ENCODE data around the gene METTL2B. TPM values are rescaled to one million over a fixed set of nuclear protein-coding genes. Genes with fewer than 3 reads are reported as not detected.

METTL2B gene
- total and polyA plus RNA-seq, 2 donors (not counting 3 experiments of a cell fraction or from before 2014, with no cell fraction given), result 15.9 to 30.0 TPM

DNA sequence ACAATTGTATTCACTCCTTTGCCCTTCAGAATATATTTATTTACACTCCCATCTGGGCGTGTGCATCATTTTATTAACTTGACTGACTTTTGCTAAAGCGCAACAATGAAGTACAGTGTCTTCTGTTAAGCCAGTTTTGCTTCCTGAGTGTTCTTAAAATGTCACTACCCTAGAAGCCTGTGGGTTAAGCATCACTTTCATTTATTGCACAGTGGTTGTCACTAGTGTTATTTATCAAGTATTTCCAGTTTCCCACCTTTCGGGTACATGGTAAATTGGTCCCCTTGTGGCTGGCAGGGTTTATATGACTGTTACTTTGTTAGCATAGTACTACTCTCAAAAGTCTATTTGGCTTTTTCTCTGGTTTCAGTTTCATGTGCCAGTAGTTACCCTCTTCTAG is 17.6 kb upstream of the METTL2B start:
- H4K20me1 ChIP-seq (replicated peaks; ENCODE audit: control insufficient read depth, extremely low read depth, insufficient read depth, low read length), result no peaks in the 10 kb centered on the region
- no peak for TF ChIP-seq FOS (IDR thresholded peaks at IDR 0.05; ENCODE audit: borderline replicate concordance, insufficient read depth, low read length)
- no peak for TF ChIP-seq MYC (IDR thresholded peaks at IDR 0.05; ENCODE audit: low read depth, low read length)
- no peak for TF ChIP-seq POLR2AphosphoS5 (IDR thresholded peaks at IDR 0.05; ENCODE audit: insufficient read depth, low read depth, low read length)
- TF ChIP-seq GATA2 (IDR thresholded peaks at IDR 0.05; ENCODE audit: insufficient read depth, insufficient read length, low read depth, low read length), result no peak
- TF ChIP-seq, protein P1, sequence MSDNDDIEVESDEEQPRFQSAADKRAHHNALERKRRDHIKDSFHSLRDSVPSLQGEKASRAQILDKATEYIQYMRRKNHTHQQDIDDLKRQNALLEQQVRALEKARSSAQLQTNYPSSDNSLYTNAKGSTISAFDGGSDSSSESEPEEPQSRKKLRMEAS (IDR thresholded peaks at IDR 0.05; ENCODE audit: insufficient read depth, insufficient read length), result no peak
- TF ChIP-seq POLR2A (IDR thresholded peaks at IDR 0.05; ENCODE audit: low read depth, low read length), result no peak
- TF ChIP-seq, protein P2, sequence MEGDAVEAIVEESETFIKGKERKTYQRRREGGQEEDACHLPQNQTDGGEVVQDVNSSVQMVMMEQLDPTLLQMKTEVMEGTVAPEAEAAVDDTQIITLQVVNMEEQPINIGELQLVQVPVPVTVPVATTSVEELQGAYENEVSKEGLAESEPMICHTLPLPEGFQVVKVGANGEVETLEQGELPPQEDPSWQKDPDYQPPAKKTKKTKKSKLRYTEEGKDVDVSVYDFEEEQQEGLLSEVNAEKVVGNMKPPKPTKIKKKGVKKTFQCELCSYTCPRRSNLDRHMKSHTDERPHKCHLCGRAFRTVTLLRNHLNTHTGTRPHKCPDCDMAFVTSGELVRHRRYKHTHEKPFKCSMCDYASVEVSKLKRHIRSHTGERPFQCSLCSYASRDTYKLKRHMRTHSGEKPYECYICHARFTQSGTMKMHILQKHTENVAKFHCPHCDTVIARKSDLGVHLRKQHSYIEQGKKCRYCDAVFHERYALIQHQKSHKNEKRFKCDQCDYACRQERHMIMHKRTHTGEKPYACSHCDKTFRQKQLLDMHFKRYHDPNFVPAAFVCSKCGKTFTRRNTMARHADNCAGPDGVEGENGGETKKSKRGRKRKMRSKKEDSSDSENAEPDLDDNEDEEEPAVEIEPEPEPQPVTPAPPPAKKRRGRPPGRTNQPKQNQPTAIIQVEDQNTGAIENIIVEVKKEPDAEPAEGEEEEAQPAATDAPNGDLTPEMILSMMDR (IDR thresholded peaks at IDR 0.05; ENCODE audit: extremely low read depth in 1 of 2, insufficient read depth in 1 of 2, low read depth in 1 of 2, low read length in 2 of 2), result no peak
- TF ChIP-seq JUN (IDR thresholded peaks at IDR 0.05; ENCODE audit: borderline replicate concordance, insufficient read depth, insufficient read length, low read depth), result no peak
- TF ChIP-seq EZH2 (IDR thresholded peaks at IDR 0.05; ENCODE audit: borderline replicate concordance, low read depth, low read length, severe bottlenecking), result no peak
- H3K36me3 ChIP-seq (ENCODE audit: control insufficient read depth in 2 of 2, extremely low read depth in 1 of 2, insufficient read depth in 2 of 2, low read length in 2 of 2), result no peaks in the 10 kb centered on the region
- intact Hi-C loops (cut with micrococcal nuclease) (loop anchor here (1.0 kb wide), 2 partner anchors 32 to 61 kb away; no protein-coding TSS in a partner anchor), dilution Hi-C loops (cut with MboI; ENCODE audit: extremely low pct_ligation_motif_present, low sequenced_read_pairs) (no loop called here)
- ChIA-PET CTCF (interaction anchor here (0.7 to 4.5 kb wide), 21 partner anchors 11 to 428 kb away, joined by 3 to 632 read pairs (median 5); partner anchors contain the start of gene RBM28), POLR2A (no interaction called here)
- no peak overlapping the region for H3K27ac ChIP-seq (ENCODE audit: insufficient read depth, low read depth, low read length)
- H3K9me3 ChIP-seq (replicated peaks; ENCODE audit: control insufficient read depth, insufficient read depth, low read length), result no peaks in the 10 kb centered on the region
- H3K4me2 ChIP-seq (ENCODE audit: insufficient read depth, low read length), result no peak overlapping the region
- FAIRE-seq, result no peak
- no peak overlapping the region for H3K9ac ChIP-seq (replicated peaks; ENCODE audit: extremely low read depth, insufficient read depth, low read length)
- no peak overlapping the region for H2AFZ ChIP-seq (ENCODE audit: low read depth, low read length)
- no TSS peak for BruUV-seq (replicated peaks)
- DNase-seq (ENCODE audit: low read depth, low spot score), result no peak
- H3K79me2 ChIP-seq (ENCODE audit: control insufficient read depth, insufficient read depth, low read length), result peaks cover 20% of the 10 kb centered on the region
- no peaks in the 10 kb centered on the region for H3K27me3 ChIP-seq (ENCODE audit: control insufficient read depth in 2 of 2, insufficient read depth in 2 of 2, low read length in 2 of 2)
- peaks cover 25% of the 10 kb centered on the region for H3K4me1 ChIP-seq (ENCODE audit: control insufficient read depth, extremely low read depth, insufficient read depth, low read length)
- no peak overlapping the region for H3K4me3 ChIP-seq (replicated peaks in 1 of 3; ENCODE audit: insufficient read depth in 1 of 3, low read depth in 1 of 3, low read length in 3 of 3)
- no peaks in the 10 kb centered on the region for H3K9me1 ChIP-seq (replicated peaks; ENCODE audit: control insufficient read depth, extremely low read depth, insufficient read depth, low read length)
